Fibroblast of lung (primary cell): ENCODE measurements around the gene COL7A1. TPM values are rescaled to one million over a fixed set of nuclear protein-coding genes. Genes with fewer than 3 reads are reported as not detected.

Source experiments
- DNase-seq, 2 donors: peaks; one replicate each; pipeline versions ENCODE4 v3.0.0 to v3.0.0-alpha.2; 2010; ENCODE audit warnings: low read depth in 2 of 2
- H2AFZ ChIP-seq: 2 replicates; pipeline ENCODE4 v1.5.1; 2012; ENCODE audit warnings: low read length, control low read depth, inconsistent platforms
- H3K27ac ChIP-seq: 2 replicates; pipeline ENCODE4 v1.5.1; 2011; ENCODE audit warnings: low read length, control low read depth; ENCODE audit not compliant: insufficient read depth
- H3K27me3 ChIP-seq: 2 replicates; pipeline ENCODE4 v1.5.1; 2011; ENCODE audit warnings: mild to moderate bottlenecking, low read length; ENCODE audit not compliant: control insufficient read depth, insufficient read depth
- H3K36me3 ChIP-seq: 2 replicates; pipeline ENCODE4 v1.5.1; 2011; ENCODE audit warnings: low read length; ENCODE audit not compliant: control insufficient read depth, insufficient read depth
- H3K4me1 ChIP-seq: 2 replicates; pipeline ENCODE4 v1.5.1; 2011; ENCODE audit warnings: low read length; ENCODE audit not compliant: control insufficient read depth, insufficient read depth; ENCODE audit errors: extremely low read depth
- H3K4me2 ChIP-seq: 2 replicates; pipeline ENCODE4 v1.5.1; 2011; ENCODE audit warnings: low read length, control low read depth; ENCODE audit not compliant: insufficient read depth; ENCODE audit errors: extremely low read depth
- H3K4me3 ChIP-seq, 4 experiments: fragments of 200-600 bp in 1 of 4; sonication (generic) in 1 of 4; replicated peaks in 1 of 4; 2 replicates each; pipeline ENCODE4 v1.5.1; 2011 to 2016; ENCODE audit warnings: low read length in 4 of 4, low read depth in 3 of 4, mild to moderate bottlenecking in 3 of 4, control low read depth in 2 of 4, inconsistent platforms in 1 of 4, mixed read lengths in 1 of 4; ENCODE audit not compliant: insufficient read depth in 1 of 4; ENCODE audit errors: control extremely low read depth in 1 of 4
- H3K79me2 ChIP-seq: 2 replicates; pipeline ENCODE4 v1.5.1; 2012; ENCODE audit warnings: mild to moderate bottlenecking, low read length, inconsistent platforms; ENCODE audit not compliant: control insufficient read depth, insufficient read depth
- H3K9ac ChIP-seq: 2 replicates; pipeline ENCODE4 v1.5.1; 2011; ENCODE audit warnings: mild to moderate bottlenecking, low read length, control low read depth; ENCODE audit not compliant: insufficient read depth
- H3K9me3 ChIP-seq: 2 replicates; pipeline ENCODE4 v1.5.1; 2012; ENCODE audit warnings: low read depth, low read length; ENCODE audit not compliant: control insufficient read depth, insufficient read depth
- H4K20me1 ChIP-seq: 2 replicates; pipeline ENCODE4 v1.5.1; 2011; ENCODE audit warnings: low read length; ENCODE audit not compliant: control insufficient read depth, insufficient read depth; ENCODE audit errors: extremely low read depth
- CTCF ChIP-seq, 2 donors: IDR thresholded peaks in 1 of 2; conservative IDR thresholded peaks in 1 of 2; 1 replicate in 1 of 2; 2 replicates in 1 of 2; pipeline ENCODE4 v1.5.1; 2011 to 2012; ENCODE audit warnings: low read length in 2 of 2, control low read depth in 1 of 2, inconsistent platforms in 1 of 2, low read depth in 1 of 2, mild to moderate bottlenecking in 1 of 2
- EZH2 ChIP-seq: IDR thresholded peaks from 2 replicates; pipeline ENCODE4 v1.5.1; 2012; ENCODE audit warnings: low read length, control low read depth, mild to moderate bottlenecking; ENCODE audit errors: missing control alignments
- polyA plus RNA-seq, 2 donors: library from polyadenylated mRNA; depleted of rRNA in 1 of 2; stranded (reverse) in 1 of 2; unstranded in 1 of 2; fragments of >200 nt; gene quantifications; 2 replicates each; pipeline ENCODE4 v1.2.1, GENCODE V29; 2011 to 2012; ENCODE audit warnings: missing spikeins in 1 of 2
- total RNA-seq: library from RNA; depleted of rRNA; stranded (reverse); fragments of >200 nt; gene quantifications from 2 replicates; pipeline ENCODE4 v1.2.1, GENCODE V29; 2014

The COL7A1 gene
- total and polyA plus RNA-seq, 2 donors (not counting 1 experiment from before 2014, with no cell fraction given), result 3.4 to 36.7 TPM

- Histone ChIP-seq H3K4me3 (no peak overlapping the region), H3K9me3 (no peaks in the 10 kb centered on the region), H3K9ac (no peak overlapping the region), H3K27ac (no peak overlapping the region), H3K4me2 (no peak overlapping the region), H3K79me2 (no peaks in the 10 kb centered on the region), H3K4me1 (no peaks in the 10 kb centered on the region), H3K27me3 (no peaks in the 10 kb centered on the region), H2AFZ (no peak overlapping the region), H3K36me3 (no peaks in the 10 kb centered on the region), H4K20me1 (no peaks in the 10 kb centered on the region)
- DNase-seq, result no peak
- TF ChIP-seq EZH2 (no peak), CTCF (conservative IDR thresholded peaks at IDR 0.05 in 1 of 2, IDR thresholded peaks at IDR 0.05 in 1 of 2; ENCODE audit: low read depth in 1 of 2, low read length in 2 of 2) (no peak)
Observed at GRCh38 chr3:48519277-48519643, 75.9 kb downstream of the COL7A1 start.

- DNase-seq, result no peak
- H4K20me1 ChIP-seq, result no peaks in the 10 kb centered on the region
- H3K27me3 ChIP-seq, result no peaks in the 10 kb centered on the region
- no peaks in the 10 kb centered on the region for H3K9me3 ChIP-seq
- H3K79me2 ChIP-seq, result no peaks in the 10 kb centered on the region
- H3K9ac ChIP-seq, result no peak overlapping the region
- TF ChIP-seq CTCF (conservative IDR thresholded peaks at IDR 0.05 in 1 of 2, IDR thresholded peaks at IDR 0.05 in 1 of 2; ENCODE audit: low read depth in 1 of 2, low read length in 2 of 2) (no peak), EZH2 (no peak)
- H3K4me2 ChIP-seq, result no peak overlapping the region
- H3K27ac ChIP-seq, result no peak overlapping the region
- H3K36me3 ChIP-seq, result no peaks in the 10 kb centered on the region
- no peak overlapping the region for H2AFZ ChIP-seq
- no peaks in the 10 kb centered on the region for H3K4me1 ChIP-seq
- H3K4me3 ChIP-seq, result no peak overlapping the region
Observed at GRCh38 chr3:48518638-48519276, 76.4 kb downstream of the COL7A1 start.

GRCh38 chr3:48518069-48518468 is 77.1 kb downstream of the COL7A1 start:
- no peaks in the 10 kb centered on the region for H3K9me3 ChIP-seq
- no peak overlapping the region for H2AFZ ChIP-seq
- TF ChIP-seq CTCF (conservative IDR thresholded peaks at IDR 0.05 in 1 of 2, IDR thresholded peaks at IDR 0.05 in 1 of 2; ENCODE audit: low read depth in 1 of 2, low read length in 2 of 2) (no peak), EZH2 (no peak)
- H3K4me2 ChIP-seq, result no peak overlapping the region
- H4K20me1 ChIP-seq, result no peaks in the 10 kb centered on the region
- no peaks in the 10 kb centered on the region for H3K4me1 ChIP-seq
- no peak for DNase-seq
- H3K27me3 ChIP-seq, result no peaks in the 10 kb centered on the region
- H3K4me3 ChIP-seq, result no peak overlapping the region
- no peak overlapping the region for H3K9ac ChIP-seq
- H3K36me3 ChIP-seq, result no peaks in the 10 kb centered on the region
- H3K79me2 ChIP-seq, result no peaks in the 10 kb centered on the region
- H3K27ac ChIP-seq, result no peak overlapping the region
